Hepatocyte (in vitro differentiated cells): ENCODE results near the gene POGLUT2. TPM values are rescaled to one million over a fixed set of nuclear protein-coding genes. Genes with fewer than 3 reads are reported as not detected.

Source experiments
- DNase-seq: peaks from one replicate; pipeline ENCODE4 v3.0.0-alpha.2; 2016; ENCODE audit warnings: low spot score
- H2AFZ ChIP-seq: fragments of 200-600 bp; sonication (generic); 2 replicates; pipeline ENCODE4 v1.6.0; 2016; ENCODE audit warnings: antibody characterized with exemption, mild to moderate bottlenecking
- H3K27ac ChIP-seq: fragments of 200-600 bp; sonication (generic); 2 replicates; pipeline ENCODE4 v1.5.1; 2016; ENCODE audit warnings: mild to moderate bottlenecking
- H3K27me3 ChIP-seq: fragments of 200-600 bp; sonication (generic); 2 replicates; pipeline ENCODE4 v1.6.1; 2016
- H3K36me3 ChIP-seq: fragments of 200-600 bp; sonication (generic); replicated peaks from 2 replicates; pipeline ENCODE4 v1.5.1; 2016; ENCODE audit warnings: low read depth; ENCODE audit not compliant: insufficient read depth
- H3K4me1 ChIP-seq: fragments of 200-600 bp; sonication (generic); 2 replicates; pipeline ENCODE4 v1.5.1; 2016; ENCODE audit warnings: mild to moderate bottlenecking, moderate library complexity; ENCODE audit not compliant: insufficient read depth
- H3K4me2 ChIP-seq: fragments of 200-600 bp; sonication (generic); 2 replicates; pipeline ENCODE4 v1.6.0; 2016
- H3K4me3 ChIP-seq: fragments of 200-600 bp; sonication (generic); 2 replicates; pipeline ENCODE4 v1.5.1; 2016; ENCODE audit warnings: mild to moderate bottlenecking
- H3K79me2 ChIP-seq: fragments of 200-600 bp; sonication (generic); 2 replicates; pipeline ENCODE4 v1.6.0; 2017; ENCODE audit warnings: mild to moderate bottlenecking
- H3K9me2 ChIP-seq: fragments of 200-600 bp; sonication (generic); replicated peaks from 2 replicates; pipeline ENCODE4 v1.6.0; 2017; ENCODE audit warnings: mild to moderate bottlenecking; ENCODE audit not compliant: insufficient read depth
- H3K9me3 ChIP-seq: fragments of 200-600 bp; sonication (generic); 2 replicates; pipeline ENCODE4 v1.5.1; 2016; ENCODE audit warnings: low read depth, mild to moderate bottlenecking
- H4K20me1 ChIP-seq: fragments of 200-600 bp; sonication (generic); 2 replicates; pipeline ENCODE4 v1.6.0; 2016; ENCODE audit warnings: mild to moderate bottlenecking; ENCODE audit not compliant: insufficient read depth, poor library complexity, severe bottlenecking
- EZH2 ChIP-seq: fragments of 200-600 bp; sonication (generic); IDR thresholded peaks from 2 replicates; pipeline ENCODE4 v1.6.1; 2016; ENCODE audit warnings: antibody characterized with exemption, mild to moderate bottlenecking, borderline replicate concordance
- EZH2phosphoT487 ChIP-seq: fragments of 200-600 bp; sonication (generic); IDR thresholded peaks from one replicate; pipeline ENCODE4 v1.6.1; 2018; ENCODE audit warnings: antibody characterized with exemption, mild to moderate bottlenecking, low read depth, moderate library complexity; ENCODE audit not compliant: unreplicated experiment, severe bottlenecking
- WGBS: methylation state at CpG from one replicate; pipeline ENCODE4 v1.1.6; 2016; ENCODE audit warnings: low lambda C conversion rate; ENCODE audit errors: missing lambda C conversion rate; 5-methylcytosine and 5-hydroxymethylcytosine counted together
- polyA plus RNA-seq: library from polyadenylated mRNA; unstranded; fragments of >200 nt; fragmentation: Nextera tagmentation; extraction: Ambion mirVana; gene quantifications from 2 replicates; pipeline ENCODE4 v1.2.1, GENCODE V29; 2016
- total RNA-seq: library from RNA; depleted of rRNA; stranded (reverse); fragments of >200 nt; gene quantifications from 2 replicates; pipeline ENCODE4 v1.2.3, GENCODE V29; 2014
- TF ChIP-seq, protein P1 (sequence below): fragments of 200-600 bp; sonication (generic); IDR thresholded peaks from 2 replicates; pipeline ENCODE4 v1.5.1; 2016; ENCODE audit warnings: antibody characterized with exemption, mild to moderate bottlenecking; ENCODE audit not compliant: poor library complexity

The POGLUT2 gene
- total and polyA plus RNA-seq, 2 experiments from 2014 or later, result 18.1 TPM

DNA sequence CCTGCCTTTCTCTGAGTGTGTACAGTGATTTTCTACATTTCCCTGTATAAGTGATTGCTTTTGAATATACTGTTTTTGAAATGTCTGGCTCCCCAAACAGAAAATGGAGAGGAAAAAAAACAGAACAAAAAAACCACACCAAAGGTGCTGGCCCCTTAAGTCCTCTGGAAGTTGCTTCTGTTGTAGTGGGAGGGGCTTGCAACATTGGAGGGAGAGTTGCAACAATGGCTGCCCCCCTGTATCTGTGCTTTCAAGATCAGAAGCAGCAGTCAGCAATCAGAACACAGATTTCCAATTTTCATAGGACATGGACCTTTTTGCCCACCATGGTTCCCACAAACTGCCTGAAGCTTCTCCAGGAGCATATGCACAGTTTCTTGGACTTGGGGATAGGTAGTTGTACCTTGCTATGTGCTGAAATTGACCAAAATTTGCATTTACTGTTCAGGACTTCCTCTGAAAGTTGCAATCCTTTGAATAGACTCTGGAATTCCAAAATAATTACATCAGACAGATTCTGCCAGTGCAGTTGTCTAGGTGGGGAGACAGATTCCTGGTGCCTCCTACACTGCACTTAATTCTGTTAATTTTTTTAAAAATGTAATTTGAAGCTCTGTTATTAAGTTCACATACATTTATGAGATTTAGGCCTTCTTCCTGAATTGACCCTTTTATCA is 14.0 kb upstream of the POGLUT2 start:
- Histone ChIP-seq H3K27me3 (no peaks in the 10 kb centered on the region), H3K9me2 (no peaks in the 10 kb centered on the region), H3K4me1 (no peaks in the 10 kb centered on the region), H4K20me1 (no peaks in the 10 kb centered on the region), H3K4me2 (no peak overlapping the region), H2AFZ (no peak overlapping the region), H3K79me2 (peaks cover 55% of the 10 kb centered on the region), H3K9me3 (peaks cover 5% of the 10 kb centered on the region), H3K27ac (no peak overlapping the region), H3K4me3 (no peak overlapping the region), H3K36me3 (no peaks in the 10 kb centered on the region)
- TF ChIP-seq, protein P1, sequence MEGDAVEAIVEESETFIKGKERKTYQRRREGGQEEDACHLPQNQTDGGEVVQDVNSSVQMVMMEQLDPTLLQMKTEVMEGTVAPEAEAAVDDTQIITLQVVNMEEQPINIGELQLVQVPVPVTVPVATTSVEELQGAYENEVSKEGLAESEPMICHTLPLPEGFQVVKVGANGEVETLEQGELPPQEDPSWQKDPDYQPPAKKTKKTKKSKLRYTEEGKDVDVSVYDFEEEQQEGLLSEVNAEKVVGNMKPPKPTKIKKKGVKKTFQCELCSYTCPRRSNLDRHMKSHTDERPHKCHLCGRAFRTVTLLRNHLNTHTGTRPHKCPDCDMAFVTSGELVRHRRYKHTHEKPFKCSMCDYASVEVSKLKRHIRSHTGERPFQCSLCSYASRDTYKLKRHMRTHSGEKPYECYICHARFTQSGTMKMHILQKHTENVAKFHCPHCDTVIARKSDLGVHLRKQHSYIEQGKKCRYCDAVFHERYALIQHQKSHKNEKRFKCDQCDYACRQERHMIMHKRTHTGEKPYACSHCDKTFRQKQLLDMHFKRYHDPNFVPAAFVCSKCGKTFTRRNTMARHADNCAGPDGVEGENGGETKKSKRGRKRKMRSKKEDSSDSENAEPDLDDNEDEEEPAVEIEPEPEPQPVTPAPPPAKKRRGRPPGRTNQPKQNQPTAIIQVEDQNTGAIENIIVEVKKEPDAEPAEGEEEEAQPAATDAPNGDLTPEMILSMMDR, result no peak
- TF ChIP-seq EZH2 (no peak), EZH2phosphoT487 (no peak)
- no peak for DNase-seq

DNA sequence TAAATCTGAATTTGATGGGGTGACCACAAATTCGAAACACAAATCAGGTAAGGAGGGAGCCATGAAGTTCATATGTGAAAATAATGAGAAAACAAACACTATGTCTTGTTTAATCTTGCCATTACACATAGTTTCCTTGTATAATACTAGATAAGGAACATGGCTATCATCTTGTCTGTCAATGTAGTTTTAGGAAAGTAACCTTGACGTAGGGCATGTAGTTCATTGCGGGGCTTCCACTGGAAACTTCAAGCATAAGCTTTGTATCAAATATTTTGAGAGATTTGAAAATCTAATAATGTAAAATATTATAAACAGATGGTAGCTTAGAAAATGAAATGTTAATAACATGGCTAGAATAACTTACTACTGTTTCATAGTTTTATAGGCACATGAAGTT is 8.9 kb upstream of the POGLUT2 start:
- DNase-seq, result no peak
- no peak overlapping the region for H2AFZ ChIP-seq
- TF ChIP-seq, protein P1, result no peak
- TF ChIP-seq EZH2, result no peak
- TF ChIP-seq EZH2phosphoT487, result no peak
- no peaks in the 10 kb centered on the region for H3K9me2 ChIP-seq
- no peak overlapping the region for H3K4me3 ChIP-seq
- H3K27ac ChIP-seq, result no peak overlapping the region
- H3K36me3 ChIP-seq, result no peaks in the 10 kb centered on the region
- no peaks in the 10 kb centered on the region for H3K27me3 ChIP-seq
- H3K9me3 ChIP-seq, result peaks cover 5% of the 10 kb centered on the region
- H4K20me1 ChIP-seq, result no peaks in the 10 kb centered on the region
- 84% methylated on average over 3 of the region's 3 CpGs for WGBS
- H3K4me2 ChIP-seq, result no peak overlapping the region
- peaks cover 80% of the 10 kb centered on the region for H3K79me2 ChIP-seq
- no peaks in the 10 kb centered on the region for H3K4me1 ChIP-seq

DNA sequence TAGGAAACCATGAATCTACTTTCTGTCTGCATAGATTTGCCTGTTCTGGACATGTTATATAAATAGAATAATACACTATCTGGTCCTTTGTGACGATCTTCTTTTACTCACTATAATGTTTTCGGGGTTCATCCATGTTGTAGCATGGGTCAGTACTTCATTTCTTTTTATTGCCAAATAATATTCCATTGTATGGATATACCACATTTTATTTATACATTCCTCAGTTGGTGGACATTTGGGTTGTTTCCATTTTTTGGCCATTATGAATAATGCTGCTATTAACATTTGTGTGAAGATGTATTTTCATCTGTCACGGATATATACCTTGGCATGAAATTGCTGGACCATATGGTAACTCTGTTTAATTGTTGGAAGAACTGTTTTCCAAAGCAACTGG is 6.9 kb upstream of the POGLUT2 start:
- TF ChIP-seq, protein P1, result no peak
- TF ChIP-seq EZH2 (no peak), EZH2phosphoT487 (no peak)
- Histone ChIP-seq H3K79me2 (peaks cover 81% of the 10 kb centered on the region), H3K27me3 (no peaks in the 10 kb centered on the region), H4K20me1 (no peaks in the 10 kb centered on the region), H3K9me3 (peaks cover 5% of the 10 kb centered on the region), H3K4me1 (peaks cover 7% of the 10 kb centered on the region), H3K36me3 (no peaks in the 10 kb centered on the region), H2AFZ (no peak overlapping the region), H3K4me2 (no peak overlapping the region), H3K4me3 (no peak overlapping the region), H3K27ac (no peak overlapping the region), H3K9me2 (no peaks in the 10 kb centered on the region)
- no peak for DNase-seq
- 97% methylated on average over 3 of the region's 3 CpGs for WGBS
